Lower leg skin (tissue), 4 donors: Measurements from ENCODE around the gene C19orf81. TPM values are rescaled to one million over a fixed set of nuclear protein-coding genes. Genes with fewer than 3 reads are reported as not detected.

Experiments
- DNase-seq, 2 donors: peaks; one replicate each; pipeline ENCODE4 v3.0.0-alpha.2; 2019; ENCODE audit warnings: low spot score in 2 of 2
- H3K4me3 ChIP-seq: fragments of 200-600 bp; sonication (generic); 2 replicates; pipeline ENCODE4 v1.5.1; 2017; ENCODE audit warnings: mild to moderate bottlenecking, low read depth; ENCODE audit not compliant: poor library complexity, severe bottlenecking
- CTCF ChIP-seq, 3 donors: fragments of 450-650 bp; IDR thresholded peaks; one replicate each; pipeline ENCODE4 v1.5.1; 2016; ENCODE audit warnings: antibody characterized with exemption in 3 of 3, mild to moderate bottlenecking in 3 of 3, moderate library complexity in 2 of 3
- POLR2A ChIP-seq, 2 donors: fragments of 450-650 bp; IDR thresholded peaks; one replicate each; pipeline ENCODE4 v1.6.1; 2016 to 2017; ENCODE audit warnings: antibody characterized with exemption in 2 of 2, mild to moderate bottlenecking in 1 of 2, moderate library complexity in 1 of 2
- WGBS, 2 donors: methylation state at CpG; one replicate each; pipeline ENCODE4 v1.1.5; 2018; 5-methylcytosine and 5-hydroxymethylcytosine counted together
- intact Hi-C: fragments of 100-400 bp; cut with DNase I; formaldehyde crosslinking; loops from one replicate; pipeline ENCODE4 v1.15.0; 2023; ENCODE audit warnings: low total_unique reads
- total RNA-seq, 4 donors: library from RNA; depleted of rRNA; stranded (reverse); fragments of >200 nt; gene quantifications; one replicate each; pipeline ENCODE4 v1.1.0, GENCODE V29; 2016

Gene C19orf81
- total RNA-seq, 4 donors from 2014 or later: 0.91 to 1.4 TPM; not detected in 2

GRCh38 chr19:50657712-50658440 lies 8.6 kb downstream of the C19orf81 start:
- DNase-seq: peak; percentile 85 to 94
- no peak for TF ChIP-seq POLR2A (IDR thresholded peaks at IDR 0.05)
- no peak overlapping the region for H3K4me3 ChIP-seq
- intact Hi-C loops: no loop called here
- 1 to 4% methylated on average over 36 of the region's 38 CpGs for WGBS, 2 donors

DNA sequence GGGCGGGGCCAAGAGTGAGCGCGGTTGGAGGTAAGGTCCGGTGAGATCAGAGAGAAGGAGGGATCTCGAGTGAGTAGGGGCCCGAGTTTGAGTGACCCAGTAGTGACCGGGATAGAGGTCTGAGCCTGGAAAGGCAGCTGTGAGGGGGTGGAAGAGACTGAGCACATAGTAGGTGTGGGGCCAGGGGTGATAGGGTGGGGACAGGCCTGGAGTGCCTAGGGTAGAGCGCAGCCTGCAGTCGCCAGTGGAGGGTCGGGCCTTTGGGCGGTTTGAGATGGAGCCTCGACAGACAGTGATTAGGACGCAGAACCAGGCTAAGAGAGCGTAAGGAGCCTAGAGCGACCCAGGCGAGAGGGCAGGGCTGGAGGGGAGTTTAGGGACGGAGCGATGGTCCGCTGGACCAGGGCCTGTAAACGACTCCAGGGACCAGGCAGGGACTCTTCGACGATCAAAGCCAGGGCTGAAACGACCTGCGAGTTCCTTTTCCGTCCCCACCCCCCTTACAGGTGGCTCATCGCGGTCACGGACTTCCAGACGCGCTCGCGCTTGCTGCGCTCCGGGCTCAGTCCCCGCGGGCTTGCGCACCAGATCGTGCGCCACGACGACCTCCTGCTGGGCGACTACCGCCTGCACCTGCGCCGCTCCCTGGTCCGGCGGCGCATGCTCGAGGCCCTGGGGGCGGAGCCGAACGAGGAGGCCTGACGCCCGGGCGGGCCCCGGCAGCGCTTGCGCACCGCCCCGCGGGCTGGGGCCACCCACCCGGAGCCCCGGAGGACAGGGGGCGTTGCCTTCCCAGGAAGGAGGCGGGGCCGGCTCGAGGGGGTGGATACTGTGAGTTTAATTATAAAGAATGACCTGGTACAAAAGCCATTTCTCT lies 9.4 kb downstream of the C19orf81 start:
- intact Hi-C loops: no loop called here
- TF ChIP-seq CTCF (IDR thresholded peaks at IDR 0.05) (no peak), POLR2A (IDR thresholded peaks at IDR 0.05) (no peak)
- no peak overlapping the region for H3K4me3 ChIP-seq
- WGBS, 2 donors: 1 to 3% methylated on average over 35 to 47 of the region's 67 CpGs
- DNase-seq: peak; percentile 19 to 87

- no peak for DNase-seq
- TF ChIP-seq CTCF (IDR thresholded peaks at IDR 0.05): no peak
- TF ChIP-seq POLR2A (IDR thresholded peaks at IDR 0.05): no peak
- intact Hi-C loops: no loop called here
- WGBS, 2 donors: 1% methylated on average over 18 to 24 of the region's 37 CpGs
- no peak overlapping the region for H3K4me3 ChIP-seq
Observed at GRCh38 chr19:50659318-50660087, 10.3 kb downstream of the C19orf81 start.

GRCh38 chr19:50660088-50660366 lies 10.8 kb downstream of the C19orf81 start:
- WGBS, 2 donors: 22 to 32% methylated on average over 5 to 6 of the region's 6 CpGs
- TF ChIP-seq POLR2A (IDR thresholded peaks at IDR 0.05) (no peak), CTCF (IDR thresholded peaks at IDR 0.05) (no peak)

GRCh38 chr19:50661023-50661422 lies 11.8 kb downstream of the C19orf81 start:
- intact Hi-C loops: no loop called here
- 62 to 75% methylated on average over 10 of the region's 10 CpGs for WGBS, 2 donors
- no peak for DNase-seq
- no peak for TF ChIP-seq CTCF (IDR thresholded peaks at IDR 0.05)
- no peak for TF ChIP-seq POLR2A (IDR thresholded peaks at IDR 0.05)
- H3K4me3 ChIP-seq: no peak overlapping the region

More at GRCh38 chr19:50660088-50660366, 10.8 kb downstream of the C19orf81 start:
- H3K4me3 ChIP-seq: no peak overlapping the region
- no peak for DNase-seq
- intact Hi-C loops: no loop called here
